HG02763 (cell line): ENCODE data around the gene FEZF1.

Source experiments
- ATAC-seq: cut with Tn5 transposase; IDR thresholded peaks from one replicate; pipeline ENCODE4 v1.9.1; 2021; ENCODE audit warnings: mild to moderate bottlenecking, moderate library complexity; ENCODE audit not compliant: unreplicated experiment

FEZF1 gene

GRCh38 chr7:122304319-122304975, at the start of gene FEZF1:
FEZF1 (minus strand) TSS chr7:122304750; CDS start chr7:122304437, 313 bp downstream.
- no peak for ATAC-seq

DNA sequence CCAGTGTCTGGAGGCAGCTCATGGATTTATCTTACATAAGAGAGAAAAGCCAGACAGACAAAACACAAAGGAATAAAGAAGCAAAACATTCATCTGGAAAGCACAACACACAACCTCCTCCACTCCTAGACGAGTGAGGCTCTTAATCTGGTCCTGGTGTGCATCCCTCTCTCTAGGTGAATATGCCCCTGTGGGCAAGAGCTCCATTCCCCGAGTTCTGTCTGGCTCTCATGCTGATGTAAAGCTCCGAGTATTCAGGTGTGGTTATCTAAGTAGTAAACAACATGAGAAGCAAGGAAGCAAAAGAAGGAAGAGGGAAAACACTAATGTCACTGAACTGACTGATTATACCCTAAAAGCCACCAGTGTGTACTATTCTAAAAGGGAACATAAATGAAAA, 47.9 kb upstream of the FEZF1 start:
- ATAC-seq = no peak

DNA sequence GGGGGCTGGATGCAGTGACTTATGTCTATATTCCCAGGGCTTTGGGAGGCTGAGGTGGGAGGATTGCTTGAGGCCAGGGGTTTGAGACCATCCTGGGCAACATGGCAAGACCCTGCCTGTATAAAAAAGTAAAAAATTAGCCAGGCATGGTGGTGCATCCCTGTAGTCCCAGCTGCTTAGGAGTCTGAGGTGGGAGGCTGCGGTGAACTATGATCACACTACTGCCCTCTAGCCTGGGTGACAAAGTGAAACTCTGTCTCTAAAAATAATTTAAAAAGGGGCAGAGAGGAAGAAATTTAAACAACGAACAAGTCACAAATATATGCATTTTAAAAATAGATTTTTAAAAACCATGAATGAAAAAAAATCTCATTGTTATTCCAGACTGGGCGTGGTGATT, 46.2 kb upstream of the FEZF1 start:
- ATAC-seq = no peak

- no peak for ATAC-seq
Observed at GRCh38 chr7:122344303-122344620, 39.7 kb upstream of the FEZF1 start.

GRCh38 chr7:122343601-122344302, 39.2 kb upstream of the FEZF1 start:
- no peak for ATAC-seq

GRCh38 chr7:122340427-122340826, 35.9 kb upstream of the FEZF1 start:
- no peak for ATAC-seq

DNA sequence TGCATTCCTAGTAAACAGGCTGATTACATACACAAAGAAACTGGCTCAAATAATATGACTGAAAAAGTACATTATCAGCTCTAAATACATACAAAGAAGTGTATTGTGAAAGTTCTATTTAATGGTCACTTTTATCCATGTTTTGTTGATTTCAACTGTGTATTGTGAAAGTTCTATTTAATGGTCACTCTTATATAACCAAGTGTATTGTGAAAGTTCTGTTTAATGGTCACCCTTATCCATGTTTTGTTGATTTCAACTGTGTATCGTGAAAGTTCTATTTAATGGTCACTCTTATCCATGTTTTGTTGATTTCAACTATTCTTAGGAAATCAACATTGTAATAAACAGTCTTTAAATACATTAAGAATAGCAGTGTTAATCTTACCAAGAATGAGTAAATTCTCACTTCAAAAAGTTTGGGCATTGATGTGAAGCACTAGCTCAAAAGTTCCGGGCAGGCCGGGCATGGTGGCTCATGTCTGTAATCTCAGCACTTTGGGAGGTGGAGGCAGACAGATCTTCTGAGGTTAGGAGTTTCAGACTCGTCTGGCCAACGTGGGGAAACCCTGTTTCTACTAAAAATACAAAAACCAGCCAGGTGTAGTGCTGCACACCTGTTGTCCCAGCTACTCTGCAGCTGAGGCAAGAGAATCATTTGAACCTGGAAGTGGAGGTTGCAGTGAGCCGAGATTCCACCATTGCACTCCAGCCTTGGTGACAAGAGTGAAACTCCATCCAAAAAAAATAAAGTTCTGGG, 34.8 kb upstream of the FEZF1 start:
- no peak for ATAC-seq

GRCh38 chr7:122337011-122337410, 32.5 kb upstream of the FEZF1 start:
- ATAC-seq = no peak

GRCh38 chr7:122329145-122329802, 24.7 kb upstream of the FEZF1 start:
- no peak for ATAC-seq

GRCh38 chr7:122327969-122328368, 23.4 kb upstream of the FEZF1 start:
- no peak for ATAC-seq

GRCh38 chr7:122316467-122317388, 12.2 kb upstream of the FEZF1 start:
- ATAC-seq = no peak

GRCh38 chr7:122315507-122316466, 11.2 kb upstream of the FEZF1 start:
- ATAC-seq = no peak

- ATAC-seq = no peak
Observed at GRCh38 chr7:122314284-122314683, 9.7 kb upstream of the FEZF1 start.

DNA sequence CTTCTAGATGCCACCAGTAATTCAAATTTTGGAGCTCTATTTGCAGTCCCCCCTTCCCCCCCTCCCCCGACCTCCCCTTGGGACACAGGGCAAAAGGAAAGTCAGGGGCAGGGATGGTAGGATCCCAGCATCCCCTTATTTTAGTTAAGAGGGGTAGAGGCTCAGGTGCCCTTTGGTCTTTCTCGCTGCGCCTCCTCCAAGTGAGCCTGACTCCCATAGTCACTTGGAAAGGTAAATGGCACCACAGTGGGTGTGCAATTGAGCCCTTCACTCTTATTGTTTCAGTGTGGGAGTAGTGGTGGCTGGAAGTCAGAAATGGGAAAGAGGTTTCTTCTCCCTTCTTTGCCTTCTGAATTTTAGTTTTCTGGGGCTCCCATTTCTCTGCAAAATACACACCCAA, 8.2 kb upstream of the FEZF1 start:
- no peak for ATAC-seq

GRCh38 chr7:122311734-122312450, 7.3 kb upstream of the FEZF1 start:
- ATAC-seq = no peak

GRCh38 chr7:122311050-122311700, 6.6 kb upstream of the FEZF1 start:
- ATAC-seq = no peak

- ATAC-seq = peak; percentile 58
Observed at GRCh38 chr7:122310119-122311021, 5.8 kb upstream of the FEZF1 start.
